Progenitor cell of endocrine pancreas (in vitro differentiated cells): ENCODE data around the gene RFC3. TPM values are rescaled to one million over a fixed set of nuclear protein-coding genes. Genes with fewer than 3 reads are reported as not detected.
A peak's percentile ranks its signal among the peaks of the same experiment; 100 is the strongest.

Experiments used
- DNase-seq: peaks from one replicate; pipeline ENCODE4 v3.0.0; 2021; ENCODE audit warnings: low spot score; ENCODE audit not compliant: unreplicated experiment
- H3K27ac Mint-ChIP-seq: 2 replicates; pipeline ENCODE4 v1.8.0; 2021; ENCODE audit warnings: mild to moderate bottlenecking, moderate library complexity, mixed read lengths
- H3K27me3 Mint-ChIP-seq: 2 replicates; pipeline ENCODE4 v1.8.0; 2021; ENCODE audit warnings: mixed read lengths
- H3K36me3 Mint-ChIP-seq: 2 replicates; pipeline ENCODE4 v1.8.0; 2022; ENCODE audit warnings: mixed read lengths; ENCODE audit not compliant: insufficient read depth
- H3K4me1 Mint-ChIP-seq: 2 replicates; pipeline ENCODE4 v1.8.0; 2021; ENCODE audit warnings: low read depth, mixed read lengths
- H3K4me3 Mint-ChIP-seq: 2 replicates; pipeline ENCODE4 v1.8.0; 2021; ENCODE audit warnings: low read depth, mild to moderate bottlenecking, moderate library complexity, mixed read lengths
- H3K9me3 Mint-ChIP-seq: 2 replicates; pipeline ENCODE4 v1.8.0; 2021; ENCODE audit warnings: low read depth, mixed read lengths
- CTCF ChIP-seq: fragments of 200-600 bp; sonication (generic); IDR thresholded peaks from one replicate; pipeline ENCODE4 v1.5.0; 2021; ENCODE audit warnings: antibody characterized with exemption, mild to moderate bottlenecking; ENCODE audit not compliant: unreplicated experiment
- total RNA-seq: library from RNA; stranded (reverse); gene quantifications from 2 replicates; pipeline ENCODE4 v1.2.1, GENCODE V29; 2021

RFC3 gene
- total RNA-seq, 1 donor from 2014 or later, result 21.1 TPM

GRCh38 chr13:33867472-33867871, 49.5 kb downstream of the RFC3 start:
- no peaks in the 10 kb centered on the region for H3K9me3 Mint-ChIP-seq
- peaks cover 8% of the 10 kb centered on the region for H3K4me1 Mint-ChIP-seq
- H3K4me3 Mint-ChIP-seq, result no peak overlapping the region
- peaks cover 5% of the 10 kb centered on the region for H3K36me3 Mint-ChIP-seq
- no peaks in the 10 kb centered on the region for H3K27me3 Mint-ChIP-seq
- no peak for TF ChIP-seq CTCF
- no peak for DNase-seq
- no peak overlapping the region for H3K27ac Mint-ChIP-seq

GRCh38 chr13:33868343-33868994, 50.5 kb downstream of the RFC3 start:
- no peak for TF ChIP-seq CTCF
- Mint-ChIP-seq H3K36me3 (peaks cover 5% of the 10 kb centered on the region), H3K27ac (no peak overlapping the region), H3K4me3 (no peak overlapping the region), H3K27me3 (no peaks in the 10 kb centered on the region), H3K4me1 (peaks cover 8% of the 10 kb centered on the region), H3K9me3 (no peaks in the 10 kb centered on the region)
- no peak for DNase-seq

- no peaks in the 10 kb centered on the region for H3K27me3 Mint-ChIP-seq
- peaks cover 8% of the 10 kb centered on the region for H3K4me1 Mint-ChIP-seq
- DNase-seq, result no peak
- no peak overlapping the region for H3K27ac Mint-ChIP-seq
- peaks cover 5% of the 10 kb centered on the region for H3K36me3 Mint-ChIP-seq
- no peak for TF ChIP-seq CTCF
- no peaks in the 10 kb centered on the region for H3K9me3 Mint-ChIP-seq
- H3K4me3 Mint-ChIP-seq, result no peak overlapping the region
Measured at GRCh38 chr13:33869005-33869404, 51.1 kb downstream of the RFC3 start.

GRCh38 chr13:33870046-33870668, 52.2 kb downstream of the RFC3 start:
- Mint-ChIP-seq H3K36me3 (peaks cover 5% of the 10 kb centered on the region), H3K27ac (no peak overlapping the region), H3K9me3 (no peaks in the 10 kb centered on the region), H3K4me1 (peaks cover 8% of the 10 kb centered on the region), H3K4me3 (no peak overlapping the region), H3K27me3 (no peaks in the 10 kb centered on the region)
- no peak for TF ChIP-seq CTCF
- no peak for DNase-seq

GRCh38 chr13:33871207-33872004, 53.5 kb downstream of the RFC3 start:
- no peak for DNase-seq
- Mint-ChIP-seq H3K9me3 (no peaks in the 10 kb centered on the region), H3K4me1 (peaks cover 12% of the 10 kb centered on the region), H3K27me3 (no peaks in the 10 kb centered on the region), H3K27ac (peak overlapping the region; percentile 21), H3K36me3 (peaks cover 5% of the 10 kb centered on the region), H3K4me3 (no peak overlapping the region)
- TF ChIP-seq CTCF, result no peak
